CD4-positive, alpha-beta memory T cell (primary cell): ENCODE results near the gene CDC42EP4. TPM values are rescaled to one million over a fixed set of nuclear protein-coding genes. Genes with fewer than 3 reads are reported as not detected.
"Not testable (repeated sequence)": the region's sequence is repeated elsewhere in the genome, so short reads cannot be mapped to it uniquely, and the experiment has no call there.

Experiments used
- CTCF ChIA-PET: fragments of 350-600 bp; sonication (Branson Sonifier 250); formaldehyde crosslinking; loops from one replicate; lab custom pipeline; 2021; ENCODE audit warnings: inconsistent platforms; ENCODE audit not compliant: partially characterized antibody; lab: Charles Lee
- POLR2A ChIA-PET: fragments of 350-600 bp; sonication (Branson Sonifier 250); formaldehyde crosslinking; loops from one replicate; lab custom pipeline; 2021; ENCODE audit not compliant: partially characterized antibody; lab: Charles Lee
- DNase-seq, 5 donors: peaks; one replicate each; pipeline versions ENCODE4 v3.0.0 to v3.0.0-alpha.2; 2020 to 2022; ENCODE audit warnings: mixed read lengths in 1 of 5
- H3K27ac ChIP-seq: one replicate; pipeline ENCODE4 v1.7.0; 2013; ENCODE audit warnings: low read depth, low read length
- H3K27me3 ChIP-seq: 2 replicates; pipeline ENCODE4 v1.7.0; 2013; ENCODE audit warnings: mild to moderate bottlenecking, low read length, moderate library complexity; ENCODE audit not compliant: insufficient read depth
- H3K36me3 ChIP-seq: 2 replicates; pipeline ENCODE4 v1.7.0; 2013; ENCODE audit warnings: mild to moderate bottlenecking, low read length, moderate library complexity; ENCODE audit not compliant: insufficient read depth
- H3K4me1 ChIP-seq: 2 replicates; pipeline ENCODE4 v1.7.0; 2013; ENCODE audit warnings: mild to moderate bottlenecking, low read length, moderate library complexity; ENCODE audit not compliant: insufficient read depth
- H3K4me3 ChIP-seq, 2 donors: one replicate each; pipeline ENCODE4 v1.7.0; 2013; ENCODE audit warnings: low read length in 2 of 2, mild to moderate bottlenecking in 1 of 2
- H3K9me3 ChIP-seq, 2 donors: one replicate each; pipeline ENCODE4 v1.7.0; 2013; ENCODE audit warnings: low read length in 2 of 2, control low read depth in 1 of 2; ENCODE audit not compliant: control insufficient read depth in 1 of 2
- H3K27ac Mint-ChIP-seq, 7 donors: one replicate each; pipeline ENCODE4 v1.8.0; 2020 to 2021; ENCODE audit warnings: mixed read lengths in 7 of 7, mild to moderate bottlenecking in 6 of 7, inconsistent platforms in 3 of 7, moderate library complexity in 3 of 7
- H3K27me3 Mint-ChIP-seq, 2 donors: one replicate each; pipeline ENCODE4 v1.8.0; 2020 to 2021; ENCODE audit warnings: mixed read lengths in 2 of 2
- H3K36me3 Mint-ChIP-seq, 2 donors: one replicate each; pipeline ENCODE4 v1.8.0; 2020 to 2021; ENCODE audit warnings: mixed read lengths in 2 of 2, inconsistent platforms in 1 of 2, mild to moderate bottlenecking in 1 of 2
- H3K4me1 Mint-ChIP-seq, 4 donors: one replicate each; pipeline ENCODE4 v1.8.0; 2020 to 2021; ENCODE audit warnings: mixed read lengths in 4 of 4, mild to moderate bottlenecking in 1 of 4
- H3K4me3 Mint-ChIP-seq, 8 donors: one replicate each; pipeline ENCODE4 v1.8.0; 2020 to 2021; ENCODE audit warnings: mixed read lengths in 8 of 8, mild to moderate bottlenecking in 7 of 8, moderate library complexity in 6 of 8, inconsistent platforms in 3 of 8
- H3K9me3 Mint-ChIP-seq, 8 donors: one replicate each; pipeline ENCODE4 v1.8.0; 2020 to 2021; ENCODE audit warnings: mixed read lengths in 8 of 8, mild to moderate bottlenecking in 5 of 8, inconsistent platforms in 3 of 8, moderate library complexity in 1 of 8
- intact Hi-C: fragments of 100-400 bp; cut with micrococcal nuclease; formaldehyde crosslinking; loops from one replicate; pipeline ENCODE4 v1.15.1; 2023
- polyA plus RNA-seq, 2 donors: library from polyadenylated mRNA; unstranded; fragments of 300-500 nt; fragmentation: Illumina TruSeq; gene quantifications; one replicate each; pipeline ENCODE4 v1.2.3, GENCODE V29; 2021
- total RNA-seq, 2 experiments: library from RNA; stranded (reverse); gene quantifications; one replicate each; pipeline ENCODE4 v1.2.3, GENCODE V29; 2021

Gene CDC42EP4
- total and polyA plus RNA-seq, 4 experiments from 2014 or later, result 0.37 to 1.4 (median 1.0) TPM

- H3K36me3 ChIP-seq, result no peaks in the 10 kb centered on the region
- ChIA-PET POLR2A (no interaction called here), CTCF (interaction anchor here (0.7 to 2.2 kb wide), 3 partner anchors 10 to 104 kb away, joined by 3 to 9 read pairs (median 7); no protein-coding TSS in a partner anchor)
- Mint-ChIP-seq H3K27me3 (no peaks in the 10 kb centered on the region), H3K9me3 (no peaks in the 10 kb centered on the region), H3K4me1 (no peaks in the 10 kb centered on the region), H3K4me3 (no peak overlapping the region), H3K36me3 (no peaks in the 10 kb centered on the region), H3K27ac (no peak overlapping the region)
- no peaks in the 10 kb centered on the region for H3K9me3 ChIP-seq
- H3K4me1 ChIP-seq, result no peaks in the 10 kb centered on the region
- no peaks in the 10 kb centered on the region for H3K27me3 ChIP-seq
- no peak overlapping the region for H3K27ac ChIP-seq
- no peak overlapping the region for H3K4me3 ChIP-seq
- DNase-seq, result no peak
- intact Hi-C loops, result no loop called here
Observed at GRCh38 chr17:73265646-73266640, 45.9 kb downstream of the CDC42EP4 start.

DNA sequence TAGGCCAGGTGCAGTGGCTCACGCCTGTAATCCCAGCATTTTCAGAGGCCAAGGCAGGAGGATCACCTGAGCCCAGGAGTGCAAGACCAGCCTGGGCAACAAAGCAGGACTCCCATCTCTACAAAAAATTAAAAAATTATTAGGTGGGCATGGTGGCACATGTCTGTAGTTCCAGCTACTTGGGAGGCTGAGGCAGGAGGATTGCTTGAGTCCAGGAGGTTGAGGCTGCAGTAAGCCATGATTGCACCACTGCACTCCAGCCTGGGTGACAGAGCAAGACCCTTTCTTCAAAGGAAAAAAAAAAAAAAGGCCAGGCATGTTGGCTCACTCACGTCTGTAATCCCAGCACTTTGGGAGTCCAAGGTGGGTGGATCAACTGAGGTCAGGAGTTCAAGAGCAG lies 47.4 kb downstream of the CDC42EP4 start:
- H3K4me1 ChIP-seq, H3K36me3 ChIP-seq, H3K4me1 Mint-ChIP-seq, POLR2A ChIA-PET, H3K9me3 Mint-ChIP-seq, H3K9me3 ChIP-seq, CTCF ChIA-PET, H3K36me3 Mint-ChIP-seq, DNase-seq, H3K4me3 ChIP-seq, H3K27ac ChIP-seq, H3K27me3 Mint-ChIP-seq, H3K27ac Mint-ChIP-seq, intact Hi-C loops, H3K27me3 ChIP-seq, H3K4me3 Mint-ChIP-seq: not testable (repeated sequence)

DNA sequence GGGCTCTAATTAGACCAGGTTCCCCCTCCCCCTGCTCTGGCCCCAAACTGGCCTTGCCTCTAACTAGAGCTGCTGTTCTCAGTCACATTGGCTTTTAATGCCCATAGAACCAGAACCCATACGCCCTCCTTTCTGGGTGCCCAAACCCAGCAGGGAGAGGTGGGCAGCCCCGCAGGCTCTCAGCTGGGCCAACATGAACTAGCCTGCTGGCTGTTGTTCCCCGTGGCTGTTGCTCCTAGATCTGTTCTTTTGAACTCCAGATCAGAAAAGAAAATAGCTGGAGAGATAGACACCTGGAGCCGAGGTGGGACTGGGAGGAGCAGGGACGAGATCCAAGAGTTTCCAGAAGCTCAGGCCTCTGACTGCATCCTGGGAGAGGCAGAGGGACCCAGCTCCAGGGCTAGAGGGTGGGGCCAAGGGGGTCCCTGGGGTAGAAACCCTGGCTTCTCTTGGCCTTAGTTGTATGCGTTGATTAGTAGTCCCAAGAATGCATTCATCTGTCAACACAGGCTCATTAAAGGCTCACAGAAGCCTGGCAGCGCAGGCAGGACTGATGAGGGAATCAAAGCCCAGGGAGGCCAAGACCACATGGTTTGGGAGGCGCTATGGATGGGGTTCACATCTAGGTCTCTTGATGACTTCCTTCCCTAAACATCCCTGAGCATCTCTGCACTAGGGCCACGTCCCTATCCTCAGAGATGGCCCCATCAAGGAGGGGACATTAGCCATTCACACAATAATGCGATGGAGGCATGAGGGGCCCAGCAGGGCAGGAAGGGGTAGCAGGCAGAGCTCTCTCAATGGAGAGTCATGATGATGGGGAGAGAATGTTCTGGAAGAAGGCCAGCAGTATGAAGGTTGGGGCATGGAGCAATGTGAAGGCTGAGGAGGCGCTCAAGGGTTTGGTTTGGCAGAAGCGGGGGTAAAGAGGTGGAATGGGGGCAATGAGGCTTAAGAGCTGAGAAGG lies 48.8 kb downstream of the CDC42EP4 start:
- Histone ChIP-seq H3K9me3 (no peaks in the 10 kb centered on the region), H3K4me3 (no peak overlapping the region), H3K4me1 (no peaks in the 10 kb centered on the region), H3K27me3 (no peaks in the 10 kb centered on the region), H3K36me3 (no peaks in the 10 kb centered on the region), H3K27ac (no peak overlapping the region)
- no peak overlapping the region for H3K4me3 Mint-ChIP-seq
- intact Hi-C loops, result no loop called here
- no peaks in the 10 kb centered on the region for H3K9me3 Mint-ChIP-seq
- ChIA-PET CTCF (interaction anchor here (0.6 to 1.8 kb wide), 4 partner anchors 76 to 536 kb away, joined by 3 to 8 read pairs (median 3); no protein-coding TSS in a partner anchor), POLR2A (no interaction called here)
- H3K27me3 Mint-ChIP-seq, result no peaks in the 10 kb centered on the region
- H3K4me1 Mint-ChIP-seq, result no peaks in the 10 kb centered on the region
- no peak for DNase-seq
- H3K36me3 Mint-ChIP-seq, result no peaks in the 10 kb centered on the region
- no peak overlapping the region for H3K27ac Mint-ChIP-seq

DNA sequence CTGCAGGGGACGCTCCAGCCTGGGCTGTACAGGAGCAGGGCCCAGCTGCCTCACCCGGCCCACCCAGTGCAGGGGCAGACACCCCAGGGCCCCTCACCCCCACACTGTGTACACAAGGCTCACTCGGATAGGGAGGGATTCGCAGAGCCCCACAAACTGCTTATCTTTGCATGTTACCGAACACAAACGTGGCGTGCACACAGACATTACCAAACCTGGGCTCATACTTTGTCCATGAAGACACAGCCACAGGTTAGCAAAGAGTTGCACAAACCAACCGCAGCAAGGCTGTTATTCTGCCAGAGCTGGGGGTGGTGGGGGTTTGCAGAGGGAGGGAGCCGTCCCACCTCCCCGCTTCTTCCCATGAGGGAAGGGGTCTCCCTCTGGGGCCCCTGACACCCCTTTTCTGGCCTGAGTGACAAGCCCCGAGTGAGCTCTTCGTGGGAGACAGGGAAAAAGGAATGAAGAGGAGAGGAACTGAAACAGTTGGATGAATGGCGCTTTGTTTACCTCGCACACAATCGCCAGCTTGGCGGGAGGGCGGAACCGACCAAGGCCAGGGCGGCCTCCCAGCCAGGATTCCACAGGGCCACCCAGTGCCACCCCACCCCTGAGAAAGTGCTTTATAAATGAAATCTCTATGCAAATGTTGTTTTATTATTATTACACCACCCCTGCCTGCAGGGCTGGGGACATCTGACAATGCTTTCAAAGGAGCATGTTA lies 49.7 kb downstream of the CDC42EP4 start:
- Mint-ChIP-seq H3K4me1 (no peaks in the 10 kb centered on the region), H3K9me3 (no peaks in the 10 kb centered on the region), H3K36me3 (no peaks in the 10 kb centered on the region), H3K4me3 (no peak overlapping the region), H3K27ac (no peak overlapping the region), H3K27me3 (no peaks in the 10 kb centered on the region)
- ChIA-PET CTCF (interaction anchor here (0.6 to 1.8 kb wide), 4 partner anchors 34 to 535 kb away, joined by 3 to 8 read pairs (median 3); no protein-coding TSS in a partner anchor), POLR2A (no interaction called here)
- intact Hi-C loops, result no loop called here
- H3K27me3 ChIP-seq, result no peaks in the 10 kb centered on the region
- no peaks in the 10 kb centered on the region for H3K9me3 ChIP-seq
- H3K27ac ChIP-seq, result no peak overlapping the region
- H3K4me3 ChIP-seq, result no peak overlapping the region
- H3K4me1 ChIP-seq, result no peaks in the 10 kb centered on the region
- no peak for DNase-seq
- no peaks in the 10 kb centered on the region for H3K36me3 ChIP-seq

GRCh38 chr17:73261617-73261951 lies 50.2 kb downstream of the CDC42EP4 start, which contains the start of gene CPSF4L:
CPSF4L (minus strand) TSS chr17:73261880; CDS start chr17:73261818, 62 bp downstream.
- no peak within 1 kb of the TSS for H3K4me3 ChIP-seq
- no peak within 1 kb of the TSS for H3K27ac ChIP-seq
- H3K27me3 Mint-ChIP-seq, result no peaks in the 10 kb centered on the region
- H3K9me3 Mint-ChIP-seq, result no peaks in the 10 kb centered on the region
- no peaks in the 10 kb centered on the region for H3K36me3 ChIP-seq
- H3K9me3 ChIP-seq, result no peaks in the 10 kb centered on the region
- CTCF ChIA-PET, result interaction anchor here (1.6 to 2.7 kb wide), 3 partner anchors 35 to 109 kb away, joined by 3 to 10 read pairs (median 8); no protein-coding TSS in a partner anchor
- H3K36me3 Mint-ChIP-seq, result no peaks in the 10 kb centered on the region
- no peaks in the 10 kb centered on the region for H3K4me1 ChIP-seq
- intact Hi-C loops, result no loop called here
- no peaks in the 10 kb centered on the region for H3K4me1 Mint-ChIP-seq
- no peak within 1 kb of the TSS for H3K4me3 Mint-ChIP-seq
- H3K27me3 ChIP-seq, result no peaks in the 10 kb centered on the region
- POLR2A ChIA-PET, result no interaction called here
- no peak for DNase-seq
- H3K27ac Mint-ChIP-seq, result no peak within 1 kb of the TSS

DNA sequence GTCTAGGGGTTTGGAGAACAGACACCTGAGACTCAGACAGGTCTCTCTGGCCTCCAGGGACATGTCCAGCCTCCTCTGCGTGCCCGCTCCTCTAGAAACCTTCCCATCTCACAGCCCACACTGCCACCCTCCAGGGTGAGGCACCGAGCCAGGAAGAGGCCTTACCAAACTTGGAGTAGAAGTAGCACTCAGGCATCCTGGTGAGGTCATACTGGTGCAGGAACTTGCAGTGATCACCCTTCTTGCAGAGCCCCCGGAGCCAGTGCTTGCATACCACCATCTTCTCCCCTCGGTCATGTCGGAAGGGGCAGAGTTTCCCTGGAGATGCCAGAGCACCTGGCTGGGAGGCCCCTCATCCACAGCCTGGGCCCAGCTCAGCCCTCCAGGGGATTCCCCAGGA lies 54.3 kb downstream of the CDC42EP4 start:
- POLR2A ChIA-PET, result no interaction called here

More for the DNA sequence above, 54.3 kb downstream of the CDC42EP4 start:
- Mint-ChIP-seq H3K4me1 (peaks cover 0 to 5% (median 2%) of the 10 kb centered on the region in 4 donors), H3K4me3 (no peak overlapping the region), H3K9me3 (no peaks in the 10 kb centered on the region), H3K27me3 (peaks cover 0 to 2% of the 10 kb centered on the region in 2 donors), H3K36me3 (no peaks in the 10 kb centered on the region), H3K27ac (no peak overlapping the region)
- no peak for DNase-seq
- H3K9me3 ChIP-seq, result no peaks in the 10 kb centered on the region
- H3K27ac ChIP-seq, result no peak overlapping the region
- CTCF ChIA-PET, result interaction anchor here (0.7 to 11.3 kb wide), 2 partner anchors 112 to 452 kb away, joined by 3 to 185 read pairs; no protein-coding TSS in a partner anchor
- no peaks in the 10 kb centered on the region for H3K27me3 ChIP-seq
- H3K4me3 ChIP-seq, result no peak overlapping the region
- intact Hi-C loops, result loop anchor here (5.0 kb wide), 1 partner anchor 700 kb away; no protein-coding TSS in a partner anchor
- no peaks in the 10 kb centered on the region for H3K36me3 ChIP-seq
- H3K4me1 ChIP-seq, result no peaks in the 10 kb centered on the region
